Sigmoid colon (tissue), 7 donors: ENCODE data around the gene ALOX12. TPM values are rescaled to one million over a fixed set of nuclear protein-coding genes. Genes with fewer than 3 reads are reported as not detected.
A peak's percentile ranks its signal among the peaks of the same experiment; 100 is the strongest.

ENCODE experiments used
- DNase-seq: peaks from one replicate; pipeline ENCODE4 v3.0.0-alpha.2; 2019
- H3K27ac ChIP-seq, 4 donors: fragments of 200-600 bp; sonication (generic); one replicate each; pipeline ENCODE4 v1.5.1; 2016 to 2019; ENCODE audit warnings: mild to moderate bottlenecking in 1 of 4
- H3K27me3 ChIP-seq, 3 donors: fragments of 200-600 bp; sonication (generic); one replicate each; pipeline ENCODE4 v1.5.1; 2019; ENCODE audit warnings: mild to moderate bottlenecking in 1 of 3
- H3K36me3 ChIP-seq, 4 donors: fragments of 200-600 bp; sonication (generic); one replicate each; pipeline ENCODE4 v1.5.1; 2016 to 2019
- H3K4me1 ChIP-seq, 4 donors: fragments of 200-600 bp; sonication (generic); one replicate each; pipeline ENCODE4 v1.5.1; 2017 to 2019
- H3K4me3 ChIP-seq, 4 donors: fragments of 200-600 bp; sonication (generic); one replicate each; pipeline ENCODE4 v1.5.1; 2017 to 2019; ENCODE audit warnings: mild to moderate bottlenecking in 2 of 4, moderate library complexity in 1 of 4
- H3K9me3 ChIP-seq, 4 donors: fragments of 200-600 bp in 3 of 4; sonication (generic) in 3 of 4; one replicate each; pipeline versions ENCODE4 v1.5.1 to v1.6.1; 2013 to 2019
- CTCF ChIP-seq, 4 experiments: fragments of 450-650 bp in 3 of 4; fragments of 200-600 bp in 1 of 4; IDR thresholded peaks; one replicate each; pipeline ENCODE4 v1.5.1; 2016 to 2019; ENCODE audit warnings: antibody characterized with exemption in 4 of 4, mild to moderate bottlenecking in 3 of 4, moderate library complexity in 2 of 4
- EP300 ChIP-seq, 4 donors: sonication (generic); formaldehyde crosslinking; IDR thresholded peaks; one replicate each; pipeline ENCODE4 v1.6.1; 2017; ENCODE audit warnings: antibody characterized with exemption in 4 of 4
- POLR2A ChIP-seq, 2 donors: fragments of 450-650 bp; IDR thresholded peaks; one replicate each; pipeline ENCODE4 v1.6.1; 2016; ENCODE audit warnings: antibody characterized with exemption in 2 of 2, mild to moderate bottlenecking in 2 of 2, moderate library complexity in 2 of 2
- POLR2AphosphoS5 ChIP-seq, 4 donors: sonication (generic); formaldehyde crosslinking; IDR thresholded peaks; one replicate each; pipeline ENCODE4 v1.6.1; 2017; ENCODE audit warnings: antibody characterized with exemption in 4 of 4
- WGBS, 2 donors: extraction: QIAGEN DNeasy Blood & Tissue Kit; methylation state at CpG; one replicate each; pipeline ENCODE4 v1.1.7; 2013; 5-methylcytosine and 5-hydroxymethylcytosine counted together
- intact Hi-C: fragments of 100-400 bp; cut with DNase I; formaldehyde crosslinking; loops from one replicate; pipeline ENCODE4 v1.15.1; 2023
- polyA plus RNA-seq, 3 donors: library from polyadenylated mRNA; stranded (reverse); fragments of 200-250 nt; gene quantifications; one replicate each; pipeline ENCODE4 v1.2.3, GENCODE V29; 2013
- total RNA-seq, 4 donors: library from RNA; depleted of rRNA; stranded (reverse); fragments of >200 nt; gene quantifications; one replicate each; pipeline ENCODE4 v1.1.0, GENCODE V29; 2016
- donor health status: healthy with polysubstance abuse.
- donor health status: Bipolar disorder and iron deficiency.
- donor health status: healthy.

The ALOX12 gene
- total and polyA plus RNA-seq, 7 donors, result not detected

GRCh38 chr17:7026471-7027115 lies 30.7 kb downstream of the ALOX12 start:
- H3K4me3 ChIP-seq, result no peak overlapping the region
- no peaks in the 10 kb centered on the region for H3K36me3 ChIP-seq
- H3K27ac ChIP-seq, result no peak overlapping the region
- TF ChIP-seq POLR2A (IDR thresholded peaks at IDR 0.05) (no peak), EP300 (IDR thresholded peaks at IDR 0.05) (no peak), POLR2AphosphoS5 (IDR thresholded peaks at IDR 0.05) (no peak), CTCF (IDR thresholded peaks at IDR 0.05) (no peak)
- intact Hi-C loops, result no loop called here
- peaks cover 9 to 26% (median 18%) of the 10 kb centered on the region in 3 donors for H3K27me3 ChIP-seq
- H3K4me1 ChIP-seq, result peaks cover 0 to 23% (median 18%) of the 10 kb centered on the region in 4 donors
- 92 to 93% methylated on average over 29 of the region's 29 CpGs for WGBS, 2 donors
- DNase-seq, result no peak
- no peaks in the 10 kb centered on the region for H3K9me3 ChIP-seq

GRCh38 chr17:7027335-7027734 lies 31.5 kb downstream of the ALOX12 start:
- peak overlapping the region in 2 of 4 donors; percentile 2 to 4 for H3K27ac ChIP-seq
- no peaks in the 10 kb centered on the region for H3K9me3 ChIP-seq
- no peak for DNase-seq
- intact Hi-C loops, result no loop called here
- H3K4me1 ChIP-seq, result peaks cover 0 to 15% (median 10%) of the 10 kb centered on the region in 4 donors
- H3K36me3 ChIP-seq, result no peaks in the 10 kb centered on the region
- 88 to 89% methylated on average over 13 of the region's 13 CpGs for WGBS, 2 donors
- H3K4me3 ChIP-seq, result no peak overlapping the region
- TF ChIP-seq EP300 (IDR thresholded peaks at IDR 0.05) (no peak), POLR2AphosphoS5 (IDR thresholded peaks at IDR 0.05) (no peak), POLR2A (IDR thresholded peaks at IDR 0.05) (no peak), CTCF (IDR thresholded peaks at IDR 0.05) (no peak)
- peaks cover 6 to 19% (median 11%) of the 10 kb centered on the region in 3 donors for H3K27me3 ChIP-seq

- Histone ChIP-seq H3K9me3 (no peaks in the 10 kb centered on the region), H3K4me3 (no peak overlapping the region), H3K27me3 (peaks cover 0 to 1% (median 0%) of the 10 kb centered on the region in 3 donors), H3K36me3 (no peaks in the 10 kb centered on the region), H3K27ac (peak overlapping the region in 2 of 4 donors; percentile 14 to 39), H3K4me1 (no peaks in the 10 kb centered on the region)
- no peak for TF ChIP-seq POLR2A (IDR thresholded peaks at IDR 0.05)
- no peak for TF ChIP-seq CTCF (IDR thresholded peaks at IDR 0.05)
- no peak for TF ChIP-seq EP300 (IDR thresholded peaks at IDR 0.05)
- TF ChIP-seq POLR2AphosphoS5 (IDR thresholded peaks at IDR 0.05), result no peak
- intact Hi-C loops, result no loop called here
- no peak for DNase-seq
- WGBS, 2 donors, result 90 to 91% methylated on average over 3 of the region's 3 CpGs
These were observed 33.2 kb downstream of the ALOX12 start for GRCh38 chr17:7029096-7029495.

GRCh38 chr17:7029659-7030058 lies 33.8 kb downstream of the ALOX12 start:
- no peak for DNase-seq
- 53 to 83% methylated on average over 8 of the region's 8 CpGs for WGBS, 2 donors
- no peaks in the 10 kb centered on the region for H3K9me3 ChIP-seq

More at GRCh38 chr17:7029659-7030058, 33.8 kb downstream of the ALOX12 start:
- H3K4me1 ChIP-seq, result no peaks in the 10 kb centered on the region
- peak in 2 of 4 donors; percentile 8 to 40 for TF ChIP-seq POLR2AphosphoS5 (IDR thresholded peaks at IDR 0.05)
- no peak for TF ChIP-seq EP300 (IDR thresholded peaks at IDR 0.05)
- no peak for TF ChIP-seq CTCF (IDR thresholded peaks at IDR 0.05)
- no peaks in the 10 kb centered on the region for H3K27me3 ChIP-seq
- H3K36me3 ChIP-seq, result no peaks in the 10 kb centered on the region
- H3K27ac ChIP-seq, result peak overlapping the region in 2 of 4 donors; percentile 21 to 39
- intact Hi-C loops, result no loop called here
- no peak overlapping the region for H3K4me3 ChIP-seq
